Common myeloid progenitor, CD34-positive (primary cell): Measurements from ENCODE around the gene PMS2.

Experiments
- CTCF ChIA-PET: fragments of 350-600 bp; sonication (Branson Sonifier 250); formaldehyde crosslinking; loops from one replicate; lab custom pipeline; 2021; ENCODE audit warnings: antibody characterized with exemption; lab: Charles Lee
- POLR2A ChIA-PET: fragments of 350-600 bp; sonication (Branson Sonifier 250); formaldehyde crosslinking; loops from one replicate; lab custom pipeline; 2021; ENCODE audit warnings: antibody characterized with exemption; lab: Charles Lee
- DNase-seq, 3 donors: peaks; one replicate each; pipeline versions ENCODE4 v3.0.0 to v3.0.0-alpha.2; 2013
- H3K27ac ChIP-seq, 2 experiments: 1 replicate in 1 of 2; 2 replicates in 1 of 2; pipeline ENCODE4 v1.7.0; 2013; ENCODE audit warnings: inconsistent platforms in 2 of 2, low read length in 2 of 2, mild to moderate bottlenecking in 2 of 2, low read depth in 1 of 2, moderate library complexity in 1 of 2; ENCODE audit not compliant: severe bottlenecking in 2 of 2, insufficient read depth in 1 of 2, poor library complexity in 1 of 2
- H3K27me3 ChIP-seq, 5 experiments: replicated peaks in 2 of 5; 1 replicate in 3 of 5; 2 replicates in 2 of 5; pipeline versions ENCODE4 v1.6.1 to v1.7.0; 2013; ENCODE audit warnings: low read length in 4 of 5, mild to moderate bottlenecking in 2 of 5, moderate library complexity in 2 of 5, inconsistent platforms in 1 of 5; ENCODE audit not compliant: insufficient read depth in 5 of 5, control insufficient read depth in 4 of 5
- H3K36me3 ChIP-seq, 4 experiments: 1 replicate in 2 of 4; 2 replicates in 2 of 4; pipeline versions ENCODE4 v1.6.1 to v1.7.0; 2013; ENCODE audit warnings: low read length in 3 of 4, control low read depth in 1 of 4, mild to moderate bottlenecking in 1 of 4; ENCODE audit not compliant: control insufficient read depth in 4 of 4, insufficient read depth in 4 of 4
- H3K4me1 ChIP-seq, 4 experiments: 1 replicate in 3 of 4; 2 replicates in 1 of 4; pipeline versions ENCODE4 v1.6.1 to v1.7.1; 2013; ENCODE audit warnings: low read length in 3 of 4, mild to moderate bottlenecking in 3 of 4, control low read depth in 1 of 4, inconsistent platforms in 1 of 4, moderate library complexity in 1 of 4; ENCODE audit not compliant: control insufficient read depth in 4 of 4, insufficient read depth in 4 of 4; ENCODE audit errors: control extremely low read depth in 1 of 4
- H3K4me3 ChIP-seq, 7 experiments: 1 replicate in 4 of 7; 2 replicates in 3 of 7; pipeline versions ENCODE4 v1.5.1 to v1.7.0; 2013; ENCODE audit warnings: mild to moderate bottlenecking in 7 of 7, low read length in 6 of 7, moderate library complexity in 6 of 7, inconsistent platforms in 2 of 7, low read depth in 2 of 7, control low read depth in 1 of 7; ENCODE audit not compliant: insufficient read depth in 4 of 7, control insufficient read depth in 1 of 7; ENCODE audit errors: extremely low read depth in 1 of 7
- H3K9me3 ChIP-seq, 5 experiments: 1 replicate in 4 of 5; 2 replicates in 1 of 5; pipeline versions ENCODE4 v1.6.1 to v1.7.1; 2013; ENCODE audit warnings: low read length in 4 of 5, mild to moderate bottlenecking in 2 of 5, inconsistent platforms in 1 of 5, low read depth in 1 of 5, moderate library complexity in 1 of 5; ENCODE audit not compliant: control insufficient read depth in 4 of 5, insufficient read depth in 2 of 5; ENCODE audit errors: control extremely low read depth in 1 of 5
- WGBS: methylation state at CpG from one replicate; pipeline ENCODE4 v1.1.5; 2013; ENCODE audit not compliant: insufficient coverage; 5-methylcytosine and 5-hydroxymethylcytosine counted together

Gene PMS2

DNA sequence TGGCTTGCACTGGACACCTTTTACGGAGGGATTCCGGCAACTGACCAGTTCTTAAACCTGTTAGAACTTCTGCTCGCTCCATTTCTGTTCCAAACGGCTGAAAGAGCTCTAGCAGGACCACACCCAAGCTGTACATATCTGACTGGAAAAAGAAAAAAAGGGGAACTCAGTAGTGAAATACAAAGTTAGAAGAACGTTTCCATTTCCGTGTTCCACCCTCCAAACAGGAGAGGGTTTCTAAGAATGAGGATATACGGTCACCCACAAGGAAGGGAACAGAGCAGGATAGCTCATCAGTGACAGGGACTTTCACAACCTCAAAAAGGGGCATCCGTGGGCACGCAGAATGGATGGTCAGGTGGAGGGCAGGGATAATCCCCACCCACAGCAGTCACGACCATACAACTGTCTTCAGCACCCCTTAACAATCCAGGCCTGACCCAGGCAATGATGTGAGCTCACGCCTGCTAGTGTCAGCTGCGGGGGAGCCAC, 18.0 kb upstream of the PMS2 start:
- H3K27me3 ChIP-seq: no peaks in the 10 kb centered on the region
- peak overlapping the region in 5 of 7 experiments; percentile 6 to 59 (median 47) for H3K4me3 ChIP-seq
- peaks cover 7 to 28% (median 19%) of the 10 kb centered on the region in 4 experiments for H3K4me1 ChIP-seq
- H3K9me3 ChIP-seq: no peaks in the 10 kb centered on the region
- peak overlapping the region; percentile 13 to 81 for H3K27ac ChIP-seq
- peak in 2 of 3 donors; percentile 47 to 61 for DNase-seq
- CTCF ChIA-PET: interaction anchor here (0.8 to 3.3 kb wide), 6 partner anchors 8 to 113 kb away, joined by 3 to 18 read pairs (median 6); no protein-coding TSS in a partner anchor
- POLR2A ChIA-PET: no interaction called here
- WGBS: 49% methylated on average over 8 of the region's 12 CpGs
- H3K36me3 ChIP-seq: peaks cover 13 to 84% (median 52%) of the 10 kb centered on the region in 4 experiments

- POLR2A ChIA-PET: no interaction called here
- WGBS: 55% methylated on average over 20 of the region's 22 CpGs
Measured at GRCh38 chr7:6026011-6026819, 17.4 kb upstream of the PMS2 start.

GRCh38 chr7:6023974-6024435, 15.2 kb upstream of the PMS2 start:
- Histone ChIP-seq H3K36me3 (peaks cover 21 to 89% (median 52%) of the 10 kb centered on the region in 4 experiments), H3K9me3 (no peaks in the 10 kb centered on the region), H3K4me1 (peaks cover 7 to 28% (median 19%) of the 10 kb centered on the region in 4 experiments), H3K27ac (peak overlapping the region in 1 of 2 experiments; percentile 65), H3K27me3 (no peaks in the 10 kb centered on the region), H3K4me3 (no peak overlapping the region)
- POLR2A ChIA-PET: no interaction called here
- CTCF ChIA-PET: interaction anchor here (1.2 to 1.7 kb wide), 4 partner anchors 9 to 110 kb away, joined by 4 to 7 read pairs (median 4); no protein-coding TSS in a partner anchor
- DNase-seq: peak; percentile 65 to 85 (median 73)
- 54% methylated on average over 7 of the region's 7 CpGs for WGBS

More at GRCh38 chr7:6026011-6026819, 17.4 kb upstream of the PMS2 start:
- H3K9me3 ChIP-seq: no peaks in the 10 kb centered on the region
- DNase-seq: peak; percentile 67 to 90 (median 88)
- peaks cover 14 to 85% (median 51%) of the 10 kb centered on the region in 4 experiments for H3K36me3 ChIP-seq
- peak overlapping the region; percentile 13 to 81 for H3K27ac ChIP-seq
- H3K4me3 ChIP-seq: peak overlapping the region in 5 of 7 experiments; percentile 6 to 59 (median 47)
- CTCF ChIA-PET: interaction anchor here (0.6 to 3.3 kb wide), 8 partner anchors 9 to 297 kb away, joined by 3 to 18 read pairs (median 4); no protein-coding TSS in a partner anchor
- H3K4me1 ChIP-seq: peaks cover 7 to 28% (median 19%) of the 10 kb centered on the region in 4 experiments
- no peaks in the 10 kb centered on the region for H3K27me3 ChIP-seq

- 89% methylated on average over 1 of the region's 3 CpGs for WGBS
- peaks cover 16 to 85% (median 51%) of the 10 kb centered on the region in 4 experiments for H3K36me3 ChIP-seq
- H3K9me3 ChIP-seq: no peaks in the 10 kb centered on the region
- no peak overlapping the region for H3K4me3 ChIP-seq
- H3K4me1 ChIP-seq: peaks cover 7 to 28% (median 19%) of the 10 kb centered on the region in 4 experiments
- H3K27me3 ChIP-seq: no peaks in the 10 kb centered on the region
- CTCF ChIA-PET: no interaction called here
- no peak overlapping the region for H3K27ac ChIP-seq
- POLR2A ChIA-PET: no interaction called here
- DNase-seq: no peak
Measured at GRCh38 chr7:6022707-6023106, 13.9 kb upstream of the PMS2 start.

DNA sequence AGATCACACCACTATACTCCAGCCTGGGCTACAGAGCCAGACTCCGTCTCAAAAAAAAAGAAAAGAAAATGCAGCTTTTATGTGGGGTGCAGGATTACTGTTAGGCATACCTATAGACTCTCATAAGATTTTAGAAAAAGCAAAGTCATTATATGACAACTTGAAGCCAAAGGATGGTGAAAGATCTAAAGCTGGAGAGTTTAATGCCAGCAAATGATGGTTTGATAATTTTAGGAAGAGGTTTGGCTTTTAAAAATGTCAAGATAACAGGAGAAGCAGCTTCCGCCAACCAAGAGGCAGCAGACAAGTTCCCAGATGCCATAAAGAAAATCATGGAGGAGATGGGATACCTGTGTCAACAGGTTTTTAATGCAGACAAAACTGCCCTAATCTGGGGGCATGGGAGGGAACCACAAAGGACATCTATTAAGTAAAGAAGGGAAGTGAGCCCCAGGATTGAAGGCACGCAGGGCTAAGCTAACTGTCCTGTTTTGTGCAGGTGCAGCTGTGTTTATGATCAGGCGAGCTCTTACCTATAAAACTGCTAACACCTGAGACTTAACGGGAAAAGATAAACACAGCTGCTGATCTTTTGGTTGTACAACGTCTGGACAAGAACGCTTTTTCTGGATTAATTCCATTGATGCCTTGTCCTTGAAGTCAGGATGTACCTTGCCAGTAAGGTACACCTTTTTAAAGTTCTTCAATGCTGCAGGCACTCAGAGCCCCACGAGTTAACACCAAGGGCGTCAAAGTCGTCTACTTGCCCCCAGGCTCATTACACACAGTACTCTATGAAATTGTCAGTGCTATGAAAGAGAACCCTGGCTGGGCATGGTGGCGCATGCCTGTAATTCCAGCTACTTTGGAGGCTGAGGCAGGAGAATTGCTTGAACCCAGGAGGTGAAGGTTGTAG, 11.8 kb upstream of the PMS2 start:
- peaks cover 19 to 85% (median 64%) of the 10 kb centered on the region in 4 experiments for H3K36me3 ChIP-seq
- H3K27me3 ChIP-seq: no peaks in the 10 kb centered on the region
- no peaks in the 10 kb centered on the region for H3K9me3 ChIP-seq
- H3K4me3 ChIP-seq: no peak overlapping the region
- H3K4me1 ChIP-seq: peaks cover 0 to 9% (median 3%) of the 10 kb centered on the region in 4 experiments
- no peak for DNase-seq
- 99% methylated on average over 8 of the region's 11 CpGs for WGBS
- H3K27ac ChIP-seq: no peak overlapping the region
- POLR2A ChIA-PET: no interaction called here
- CTCF ChIA-PET: interaction anchor here (0.8 to 1.0 kb wide), 3 partner anchors 11 to 23 kb away, joined by 3 to 5 read pairs (median 3); no protein-coding TSS in a partner anchor

- ChIA-PET CTCF (interaction anchor here (0.8 kb wide), 1 partner anchor 18 kb away, joined by 3 read pairs; no protein-coding TSS in a partner anchor), POLR2A (interaction anchor here (0.6 kb wide), 1 partner anchor 424 kb away, joined by 4 read pairs; no protein-coding TSS in a partner anchor)
- Histone ChIP-seq H3K4me1 (no peaks in the 10 kb centered on the region), H3K27me3 (no peaks in the 10 kb centered on the region), H3K27ac (peak overlapping the region in 1 of 2 experiments; percentile 28), H3K4me3 (no peak overlapping the region), H3K9me3 (no peaks in the 10 kb centered on the region), H3K36me3 (peaks cover 17 to 62% (median 46%) of the 10 kb centered on the region in 4 experiments)
- DNase-seq: no peak
- 100% methylated on average over 8 of the region's 8 CpGs for WGBS
Measured at GRCh38 chr7:6016653-6016966, 7.8 kb upstream of the PMS2 start.
